ENCODE measurements around the gene CFAP97D1. TPM values are rescaled to one million over a fixed set of nuclear protein-coding genes. Genes with fewer than 3 reads are reported as not detected.

Gene CFAP97D1
- total RNA-seq, 1 experiment from 2014 or later: 0.13 TPM

DNA sequence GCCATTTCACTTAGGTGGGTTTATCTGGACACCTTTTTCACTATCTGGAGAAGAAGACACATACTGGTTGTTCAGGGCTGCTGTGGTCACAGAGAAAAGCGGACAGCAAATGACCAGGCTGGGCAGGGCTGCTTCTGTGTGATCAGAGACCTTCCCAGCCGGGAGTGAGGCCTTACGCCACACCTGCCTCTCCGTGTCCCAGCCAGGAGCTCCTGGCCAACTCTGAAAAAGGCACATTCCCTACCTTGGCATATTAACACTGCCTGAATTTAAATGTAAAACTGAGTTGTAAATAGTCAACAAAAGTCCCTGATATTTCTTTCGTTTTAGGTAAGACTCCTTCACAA is 12.5 kb upstream of the CFAP97D1 start (continued):
- TF ChIP-seq, protein P1, sequence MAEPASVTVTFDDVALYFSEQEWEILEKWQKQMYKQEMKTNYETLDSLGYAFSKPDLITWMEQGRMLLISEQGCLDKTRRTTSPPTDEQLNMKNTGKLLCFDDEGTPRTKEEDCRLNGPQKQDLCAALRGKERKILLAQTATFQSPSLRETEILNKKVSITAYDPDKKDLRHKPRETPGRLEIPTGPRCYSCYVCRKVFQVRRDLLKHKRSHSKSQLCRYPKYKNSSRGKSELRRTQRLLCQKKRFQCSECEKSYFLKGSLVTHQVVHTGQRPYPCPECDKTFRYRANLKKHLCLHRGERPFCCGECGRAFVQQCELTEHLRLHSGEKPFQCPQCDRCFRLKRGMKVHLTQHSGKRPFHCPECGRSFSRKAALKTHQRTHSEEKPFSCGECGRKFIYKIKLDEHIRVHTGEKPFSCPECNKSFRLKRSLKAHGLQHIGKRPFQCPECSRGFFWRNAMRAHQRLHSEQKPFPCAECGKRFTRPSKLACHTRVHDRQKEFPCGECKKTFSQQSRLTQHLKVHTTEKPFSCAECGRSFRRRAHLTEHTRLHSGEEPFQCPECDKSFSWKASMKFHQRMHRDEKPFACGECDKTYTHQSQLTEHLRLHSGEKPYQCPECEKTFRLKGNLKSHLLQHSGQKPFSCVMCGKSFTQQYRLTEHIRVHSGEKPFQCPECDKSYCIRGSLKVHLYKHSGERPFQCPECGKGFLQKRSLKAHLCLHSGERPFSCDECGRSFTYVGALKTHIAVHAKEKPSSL (CRISPR knock-in tag; conservative IDR thresholded peaks at IDR 0.05): no peak
- TF ChIP-seq NFYB (CRISPR knock-in tag; conservative IDR thresholded peaks at IDR 0.05; ENCODE audit: low read depth): no peak
- TF ChIP-seq, protein P2, sequence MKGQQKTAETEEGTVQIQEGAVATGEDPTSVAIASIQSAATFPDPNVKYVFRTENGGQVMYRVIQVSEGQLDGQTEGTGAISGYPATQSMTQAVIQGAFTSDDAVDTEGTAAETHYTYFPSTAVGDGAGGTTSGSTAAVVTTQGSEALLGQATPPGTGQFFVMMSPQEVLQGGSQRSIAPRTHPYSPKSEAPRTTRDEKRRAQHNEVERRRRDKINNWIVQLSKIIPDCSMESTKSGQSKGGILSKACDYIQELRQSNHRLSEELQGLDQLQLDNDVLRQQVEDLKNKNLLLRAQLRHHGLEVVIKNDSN (CRISPR knock-in tag; IDR thresholded peaks at IDR 0.05): no peak
- TF ChIP-seq, protein P3, sequence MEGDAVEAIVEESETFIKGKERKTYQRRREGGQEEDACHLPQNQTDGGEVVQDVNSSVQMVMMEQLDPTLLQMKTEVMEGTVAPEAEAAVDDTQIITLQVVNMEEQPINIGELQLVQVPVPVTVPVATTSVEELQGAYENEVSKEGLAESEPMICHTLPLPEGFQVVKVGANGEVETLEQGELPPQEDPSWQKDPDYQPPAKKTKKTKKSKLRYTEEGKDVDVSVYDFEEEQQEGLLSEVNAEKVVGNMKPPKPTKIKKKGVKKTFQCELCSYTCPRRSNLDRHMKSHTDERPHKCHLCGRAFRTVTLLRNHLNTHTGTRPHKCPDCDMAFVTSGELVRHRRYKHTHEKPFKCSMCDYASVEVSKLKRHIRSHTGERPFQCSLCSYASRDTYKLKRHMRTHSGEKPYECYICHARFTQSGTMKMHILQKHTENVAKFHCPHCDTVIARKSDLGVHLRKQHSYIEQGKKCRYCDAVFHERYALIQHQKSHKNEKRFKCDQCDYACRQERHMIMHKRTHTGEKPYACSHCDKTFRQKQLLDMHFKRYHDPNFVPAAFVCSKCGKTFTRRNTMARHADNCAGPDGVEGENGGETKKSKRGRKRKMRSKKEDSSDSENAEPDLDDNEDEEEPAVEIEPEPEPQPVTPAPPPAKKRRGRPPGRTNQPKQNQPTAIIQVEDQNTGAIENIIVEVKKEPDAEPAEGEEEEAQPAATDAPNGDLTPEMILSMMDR (IDR thresholded peaks at IDR 0.05): no peak
- TF ChIP-seq HMGA2 (CRISPR knock-in tag; IDR thresholded peaks at IDR 0.05): no peak
- TF ChIP-seq SMAD3 (CRISPR knock-in tag; IDR thresholded peaks at IDR 0.05; ENCODE audit: borderline replicate concordance): no peak
- TF ChIP-seq NR3C1 (CRISPR knock-in tag; conservative IDR thresholded peaks at IDR 0.05; ENCODE audit: low read depth): no peak
- TF ChIP-seq, protein P4, sequence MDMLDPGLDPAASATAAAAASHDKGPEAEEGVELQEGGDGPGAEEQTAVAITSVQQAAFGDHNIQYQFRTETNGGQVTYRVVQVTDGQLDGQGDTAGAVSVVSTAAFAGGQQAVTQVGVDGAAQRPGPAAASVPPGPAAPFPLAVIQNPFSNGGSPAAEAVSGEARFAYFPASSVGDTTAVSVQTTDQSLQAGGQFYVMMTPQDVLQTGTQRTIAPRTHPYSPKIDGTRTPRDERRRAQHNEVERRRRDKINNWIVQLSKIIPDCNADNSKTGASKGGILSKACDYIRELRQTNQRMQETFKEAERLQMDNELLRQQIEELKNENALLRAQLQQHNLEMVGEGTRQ (CRISPR knock-in tag; IDR thresholded peaks at IDR 0.05): no peak
- TF ChIP-seq ELF4 (CRISPR knock-in tag; IDR thresholded peaks at IDR 0.05; ENCODE audit: low read depth): no peak
- TF ChIP-seq, protein P5, sequence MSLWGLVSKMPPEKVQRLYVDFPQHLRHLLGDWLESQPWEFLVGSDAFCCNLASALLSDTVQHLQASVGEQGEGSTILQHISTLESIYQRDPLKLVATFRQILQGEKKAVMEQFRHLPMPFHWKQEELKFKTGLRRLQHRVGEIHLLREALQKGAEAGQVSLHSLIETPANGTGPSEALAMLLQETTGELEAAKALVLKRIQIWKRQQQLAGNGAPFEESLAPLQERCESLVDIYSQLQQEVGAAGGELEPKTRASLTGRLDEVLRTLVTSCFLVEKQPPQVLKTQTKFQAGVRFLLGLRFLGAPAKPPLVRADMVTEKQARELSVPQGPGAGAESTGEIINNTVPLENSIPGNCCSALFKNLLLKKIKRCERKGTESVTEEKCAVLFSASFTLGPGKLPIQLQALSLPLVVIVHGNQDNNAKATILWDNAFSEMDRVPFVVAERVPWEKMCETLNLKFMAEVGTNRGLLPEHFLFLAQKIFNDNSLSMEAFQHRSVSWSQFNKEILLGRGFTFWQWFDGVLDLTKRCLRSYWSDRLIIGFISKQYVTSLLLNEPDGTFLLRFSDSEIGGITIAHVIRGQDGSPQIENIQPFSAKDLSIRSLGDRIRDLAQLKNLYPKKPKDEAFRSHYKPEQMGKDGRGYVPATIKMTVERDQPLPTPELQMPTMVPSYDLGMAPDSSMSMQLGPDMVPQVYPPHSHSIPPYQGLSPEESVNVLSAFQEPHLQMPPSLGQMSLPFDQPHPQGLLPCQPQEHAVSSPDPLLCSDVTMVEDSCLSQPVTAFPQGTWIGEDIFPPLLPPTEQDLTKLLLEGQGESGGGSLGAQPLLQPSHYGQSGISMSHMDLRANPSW (CRISPR knock-in tag; conservative IDR thresholded peaks at IDR 0.05; ENCODE audit: low read depth): no peak

DNA sequence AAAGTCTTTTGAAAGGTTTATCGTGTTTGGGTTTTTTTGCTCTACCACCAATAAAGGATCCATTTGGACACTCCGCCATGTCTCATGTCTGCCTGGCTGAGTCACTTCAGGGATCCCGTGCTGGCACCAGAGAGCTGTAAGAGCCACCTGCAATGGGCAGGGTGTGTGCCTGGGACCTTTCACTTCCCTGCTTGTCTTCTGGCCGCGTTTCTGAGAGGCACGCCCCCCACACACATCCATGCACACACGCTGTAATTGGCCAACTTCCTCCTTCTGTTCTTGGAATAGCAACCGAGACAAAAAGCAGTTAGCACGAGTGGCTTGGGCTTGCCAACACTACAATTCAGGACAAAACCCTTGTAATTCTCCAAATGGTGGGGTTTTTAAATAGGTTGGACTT is 11.9 kb upstream of the CFAP97D1 start:
- H3K27ac Mint-ChIP-seq: no peak overlapping the region
- H3K4me1 Mint-ChIP-seq: peaks cover 2% of the 10 kb centered on the region; the same call in 1 of the 2 replicates
- ChIA-PET CTCF (interaction anchor here (1.6 to 5.7 kb wide), 2 partner anchors 78 to 95 kb away, joined by 4 to 41 read pairs; partner anchors contain the start of gene CD300LG), POLR2A (no interaction called here)
- no peaks in the 10 kb centered on the region for H3K9me3 Mint-ChIP-seq
- peaks cover 37% of the 10 kb centered on the region for H3K36me3 Mint-ChIP-seq
- TF ChIP-seq TEAD1 (CRISPR knock-in tag; IDR thresholded peaks at IDR 0.05): no peak
- H3K4me3 Mint-ChIP-seq: no peak overlapping the region
- no peaks in the 10 kb centered on the region for H3K27me3 Mint-ChIP-seq (ENCODE audit: low read depth)
- ATAC-seq (no peak), DNase-seq (ENCODE audit: low spot score) (no peak)

DNA sequence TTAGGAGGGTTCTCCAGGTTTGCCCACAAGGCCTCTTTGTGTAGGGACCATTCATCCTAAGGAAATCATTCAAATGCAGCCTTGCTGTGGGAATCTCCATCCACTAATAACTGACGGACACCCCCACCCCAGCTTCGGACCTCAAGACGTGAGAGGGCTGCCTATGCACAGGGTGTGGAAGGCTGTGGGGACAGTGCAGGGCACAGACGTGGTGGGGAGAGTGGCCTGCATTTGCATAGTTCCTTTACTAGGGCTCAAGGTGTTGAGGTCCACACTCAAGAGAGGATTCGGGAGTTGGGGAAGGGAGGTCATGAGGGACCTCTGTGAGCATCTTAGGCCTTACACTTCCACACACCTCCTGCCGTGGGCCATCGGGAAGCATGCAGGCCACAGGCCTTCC is 11.3 kb upstream of the CFAP97D1 start:
- no peak for DNase-seq (ENCODE audit: low spot score)
- TF ChIP-seq SP1 (CRISPR knock-in tag; conservative IDR thresholded peaks at IDR 0.05) (no peak), TEAD4 (CRISPR knock-in tag; IDR thresholded peaks at IDR 0.05) (no peak), TP53 (CRISPR knock-in tag; IDR thresholded peaks at IDR 0.05) (no peak), SMAD4 (CRISPR knock-in tag; IDR thresholded peaks at IDR 0.05) (no peak), GABPB1 (CRISPR knock-in tag; IDR thresholded peaks at IDR 0.05) (no peak)
- TF ChIP-seq, protein P5 (CRISPR knock-in tag; conservative IDR thresholded peaks at IDR 0.05; ENCODE audit: low read depth): no peak
- TF ChIP-seq, protein P6, sequence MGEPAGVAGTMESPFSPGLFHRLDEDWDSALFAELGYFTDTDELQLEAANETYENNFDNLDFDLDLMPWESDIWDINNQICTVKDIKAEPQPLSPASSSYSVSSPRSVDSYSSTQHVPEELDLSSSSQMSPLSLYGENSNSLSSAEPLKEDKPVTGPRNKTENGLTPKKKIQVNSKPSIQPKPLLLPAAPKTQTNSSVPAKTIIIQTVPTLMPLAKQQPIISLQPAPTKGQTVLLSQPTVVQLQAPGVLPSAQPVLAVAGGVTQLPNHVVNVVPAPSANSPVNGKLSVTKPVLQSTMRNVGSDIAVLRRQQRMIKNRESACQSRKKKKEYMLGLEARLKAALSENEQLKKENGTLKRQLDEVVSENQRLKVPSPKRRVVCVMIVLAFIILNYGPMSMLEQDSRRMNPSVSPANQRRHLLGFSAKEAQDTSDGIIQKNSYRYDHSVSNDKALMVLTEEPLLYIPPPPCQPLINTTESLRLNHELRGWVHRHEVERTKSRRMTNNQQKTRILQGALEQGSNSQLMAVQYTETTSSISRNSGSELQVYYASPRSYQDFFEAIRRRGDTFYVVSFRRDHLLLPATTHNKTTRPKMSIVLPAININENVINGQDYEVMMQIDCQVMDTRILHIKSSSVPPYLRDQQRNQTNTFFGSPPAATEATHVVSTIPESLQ (CRISPR knock-in tag; IDR thresholded peaks at IDR 0.05): no peak
- TF ChIP-seq, protein P7, sequence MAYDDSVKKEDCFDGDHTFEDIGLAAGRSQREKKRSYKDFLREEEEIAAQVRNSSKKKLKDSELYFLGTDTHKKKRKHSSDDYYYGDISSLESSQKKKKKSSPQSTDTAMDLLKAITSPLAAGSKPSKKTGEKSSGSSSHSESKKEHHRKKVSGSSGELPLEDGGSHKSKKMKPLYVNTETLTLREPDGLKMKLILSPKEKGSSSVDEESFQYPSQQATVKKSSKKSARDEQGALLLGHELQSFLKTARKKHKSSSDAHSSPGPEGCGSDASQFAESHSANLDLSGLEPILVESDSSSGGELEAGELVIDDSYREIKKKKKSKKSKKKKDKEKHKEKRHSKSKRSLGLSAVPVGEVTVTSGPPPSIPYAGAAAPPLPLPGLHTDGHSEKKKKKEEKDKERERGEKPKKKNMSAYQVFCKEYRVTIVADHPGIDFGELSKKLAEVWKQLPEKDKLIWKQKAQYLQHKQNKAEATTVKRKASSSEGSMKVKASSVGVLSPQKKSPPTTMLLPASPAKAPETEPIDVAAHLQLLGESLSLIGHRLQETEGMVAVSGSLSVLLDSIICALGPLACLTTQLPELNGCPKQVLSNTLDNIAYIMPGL (CRISPR knock-in tag; IDR thresholded peaks at IDR 0.05): no peak
- H3K4me3 Mint-ChIP-seq: no peak overlapping the region
- ATAC-seq: no peak
- H3K27ac Mint-ChIP-seq: no peak overlapping the region
- ChIA-PET POLR2A (no interaction called here), CTCF (interaction anchor here (5.7 kb wide), 1 partner anchor 78 kb away, joined by 41 read pairs; the partner anchor contains the start of gene CD300LG)
- peaks cover 40% of the 10 kb centered on the region for H3K36me3 Mint-ChIP-seq
- H3K27me3 Mint-ChIP-seq (ENCODE audit: low read depth): no peaks in the 10 kb centered on the region
- peaks cover 2% of the 10 kb centered on the region; the same call in 1 of the 2 replicates for H3K4me1 Mint-ChIP-seq
- H3K9me3 Mint-ChIP-seq: no peaks in the 10 kb centered on the region
